ENCODE data around the gene HKDC1.

HKDC1 gene

GRCh38 chr10:69208761-69209160, 11.4 kb upstream of the HKDC1 start:
- DNase-seq (ENCODE audit: low read depth) = no peak
- TF ChIP-seq CTCF (IDR thresholded peaks at IDR 0.05; ENCODE audit: control insufficient read depth, insufficient read depth, low read depth, low read length, missing control alignments) = no peak
- H3K4me3 ChIP-seq (ENCODE audit: control insufficient read depth, low read depth, low read length) = no peak overlapping the region

DNA sequence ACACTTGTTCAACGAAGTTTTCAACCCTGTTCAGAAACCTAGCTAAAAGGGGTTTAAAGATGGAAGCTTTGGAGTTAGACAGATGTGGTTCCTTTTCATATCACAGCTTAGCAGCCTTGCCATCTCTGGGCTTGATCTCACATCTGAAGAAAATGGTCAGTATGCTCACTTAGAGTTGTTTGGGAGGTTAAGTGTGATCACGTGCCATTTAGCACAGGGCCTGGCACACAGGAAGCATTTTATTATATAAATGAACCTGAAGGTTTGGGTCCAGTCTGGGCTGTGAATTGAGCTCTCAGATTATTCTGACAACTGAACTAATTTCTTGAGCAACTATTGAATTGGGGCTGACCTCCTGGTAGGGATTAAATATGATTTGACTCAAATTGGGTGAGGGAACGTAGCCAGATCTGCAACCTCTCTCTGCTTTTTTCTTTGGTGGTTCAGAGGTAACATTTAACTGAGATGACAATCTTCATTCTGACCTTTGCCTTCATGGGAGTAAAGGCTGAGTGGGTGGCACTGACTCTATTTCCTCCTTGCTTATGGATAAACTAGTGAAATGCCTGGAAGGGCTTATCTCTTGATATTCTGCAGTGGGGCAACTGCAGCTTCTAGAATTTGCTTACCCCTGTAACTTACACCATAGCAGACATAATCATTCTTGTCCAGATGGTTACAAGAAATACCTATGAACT, 10.2 kb upstream of the HKDC1 start:
- H3K4me3 ChIP-seq (ENCODE audit: control insufficient read depth, low read depth, low read length) = no peak overlapping the region
- DNase-seq (ENCODE audit: low read depth) = no peak
- no peak for TF ChIP-seq CTCF (IDR thresholded peaks at IDR 0.05; ENCODE audit: control insufficient read depth, insufficient read depth, low read depth, low read length, missing control alignments)

DNA sequence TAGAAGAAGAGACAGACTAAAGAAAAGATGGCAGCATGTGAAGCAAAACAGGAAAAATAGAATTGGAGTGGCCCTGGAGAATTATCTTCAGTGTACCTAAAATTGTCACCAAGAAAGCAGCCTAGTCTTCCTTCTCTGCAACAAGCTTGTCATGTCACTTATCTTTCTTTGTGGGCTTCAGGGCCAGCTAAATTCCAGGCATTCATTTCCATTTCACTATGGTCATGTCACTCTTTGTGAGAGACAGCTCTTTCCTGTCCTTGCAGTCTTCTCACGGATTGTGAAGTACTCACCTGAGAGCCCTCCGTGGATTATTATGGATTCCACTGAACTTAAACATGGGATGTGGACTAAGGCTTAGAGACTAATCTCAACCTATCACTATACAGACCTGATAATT, 9.0 kb upstream of the HKDC1 start:
- no peak for TF ChIP-seq CTCF (IDR thresholded peaks at IDR 0.05; ENCODE audit: control insufficient read depth, insufficient read depth, low read depth, low read length, missing control alignments)
- no peak overlapping the region for H3K4me3 ChIP-seq (ENCODE audit: control insufficient read depth, low read depth, low read length)

GRCh38 chr10:69211524-69211923, 8.6 kb upstream of the HKDC1 start:
- no peak overlapping the region for H3K4me3 ChIP-seq (ENCODE audit: control insufficient read depth, low read depth, low read length)
- no peak for DNase-seq (ENCODE audit: low read depth)
- no peak for TF ChIP-seq CTCF (IDR thresholded peaks at IDR 0.05; ENCODE audit: control insufficient read depth, insufficient read depth, low read depth, low read length, missing control alignments)

More for the DNA sequence above, 9.0 kb upstream of the HKDC1 start:
- DNase-seq (ENCODE audit: low read depth) = no peak

DNA sequence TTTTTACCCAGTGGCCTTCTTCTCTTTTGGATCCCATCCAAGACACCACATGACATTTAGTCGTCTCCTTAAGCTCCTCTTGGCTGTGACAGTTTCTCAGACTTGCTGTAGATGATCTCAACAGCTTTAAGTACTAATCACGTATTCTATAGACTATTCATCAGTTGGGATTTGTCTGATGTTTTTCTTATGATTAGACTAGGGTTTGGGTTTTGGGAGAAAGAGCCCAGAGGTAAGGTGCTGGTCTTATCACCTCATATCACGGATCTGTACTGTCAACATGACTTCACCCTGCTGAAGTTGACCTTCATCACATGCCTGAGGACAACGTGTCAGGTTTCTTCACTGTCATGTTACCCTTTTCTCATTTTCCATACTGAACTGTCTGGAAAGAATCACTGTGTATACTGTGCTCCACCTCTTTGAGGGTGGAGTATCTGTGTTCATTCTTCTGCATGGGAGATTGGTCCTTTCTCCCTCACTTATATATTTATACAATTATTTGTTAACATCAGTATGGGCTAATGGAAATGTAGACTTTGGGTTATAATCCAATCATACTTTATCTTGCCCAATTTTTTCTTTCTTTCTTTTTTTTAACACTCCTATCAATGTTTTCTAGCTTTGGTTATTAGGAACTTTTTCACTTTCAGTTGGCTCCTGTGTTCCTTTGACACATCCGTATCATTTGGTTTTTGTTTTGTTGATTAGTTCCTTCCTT, 6.4 kb upstream of the HKDC1 start:
- no peak overlapping the region for H3K4me3 ChIP-seq (ENCODE audit: control insufficient read depth, low read depth, low read length)
- no peak for TF ChIP-seq CTCF (IDR thresholded peaks at IDR 0.05; ENCODE audit: control insufficient read depth, insufficient read depth, low read depth, low read length, missing control alignments)
- no peak for DNase-seq (ENCODE audit: low read depth)

- DNase-seq (ENCODE audit: low read depth) = no peak
- no peak overlapping the region for H3K4me3 ChIP-seq (ENCODE audit: control insufficient read depth, low read depth, low read length)
- no peak for TF ChIP-seq CTCF (IDR thresholded peaks at IDR 0.05; ENCODE audit: control insufficient read depth, insufficient read depth, low read depth, low read length, missing control alignments)
These were observed 5.4 kb upstream of the HKDC1 start for GRCh38 chr10:69214666-69215131.
